HepG2 (cell line): ENCODE measurements around the gene ALOX12. TPM values are rescaled to one million over a fixed set of nuclear protein-coding genes. Genes with fewer than 3 reads are reported as not detected.

Experiments
- ATAC-seq: fragments of 200-7000 bp; cut with Tn5 transposase; 3 replicates; pipeline ENCODE4 v1.9.1; 2020; ENCODE audit warnings: mild to moderate bottlenecking, moderate library complexity
- BruUV-seq: library from RNA; stranded (reverse); fragments of 400-500 nt; replicated peaks from 2 replicates; lab custom pipeline; 2021; lab: Mats Ljungman, UMichigan
- CTCF ChIA-PET: fragments of 300-600 bp; formaldehyde crosslinking; extraction: SDS; loops from one replicate; lab custom pipeline; 2021; ENCODE audit warnings: low total read pairs, inconsistent platforms, low intra/inter-chr PET ratio; lab: Yijun Ruan, JAX
- POLR2A ChIA-PET: fragments of 350-600 bp; sonication (Branson Sonifier 250); formaldehyde crosslinking; loops from one replicate; lab custom pipeline; 2020; ENCODE audit warnings: antibody characterized with exemption, inconsistent platforms; lab: Yijun Ruan, JAX
- DNase-seq: peaks from one replicate; pipeline ENCODE4 v3.0.0-alpha.2; 2015; ENCODE audit warnings: low spot score
- FAIRE-seq: peaks from 3 replicates; lab custom pipeline; 2011; peaks lifted over from hg19 to GRCh38; lab: Jason Lieb, UNC
- H2AFZ ChIP-seq: one replicate; pipeline ENCODE4 v1.6.1; 2011; ENCODE audit warnings: low read length, inconsistent platforms
- H3K27ac ChIP-seq: fragments of 300-600 bp; 3 replicates; pipeline ENCODE4 v1.8.0; 2011; ENCODE audit warnings: mixed run types, mild to moderate bottlenecking, mixed read lengths, low read length, inconsistent platforms; ENCODE audit not compliant: insufficient read depth; ENCODE audit errors: extremely low read length
- H3K27me3 ChIP-seq, 2 experiments: fragments of 200-600 bp in 1 of 2; 2 replicates in 1 of 2; 3 replicates in 1 of 2; pipeline versions ENCODE4 v1.6.0 to v1.8.0; 2011; ENCODE audit warnings: low read length in 2 of 2, mild to moderate bottlenecking in 2 of 2, moderate library complexity in 2 of 2, inconsistent platforms in 1 of 2; ENCODE audit not compliant: insufficient read depth in 2 of 2, control insufficient read depth in 1 of 2
- H3K36me3 ChIP-seq, 2 experiments: fragments of 200-600 bp in 1 of 2; replicated peaks in 1 of 2; 2 replicates in 1 of 2; 3 replicates in 1 of 2; pipeline versions ENCODE4 v1.5.1 to v1.8.0; 2011; ENCODE audit warnings: low read length in 2 of 2, inconsistent platforms in 1 of 2; ENCODE audit not compliant: insufficient read depth in 2 of 2, control insufficient read depth in 1 of 2
- H3K4me1 ChIP-seq: 2 replicates; pipeline ENCODE4 v1.5.1; 2012; ENCODE audit warnings: low read length, inconsistent platforms; ENCODE audit not compliant: insufficient read depth
- H3K4me2 ChIP-seq: 2 replicates; pipeline ENCODE4 v1.6.0; 2011; ENCODE audit warnings: low read depth, low read length, inconsistent platforms
- H3K4me3 ChIP-seq, 3 experiments: fragments of 200-600 bp in 1 of 3; sonication (generic), shearing (Covaris generic) in 1 of 3; replicated peaks in 1 of 3; 2 replicates each; pipeline ENCODE4 v1.5.1; 2011 to 2016; ENCODE audit warnings: low read length in 3 of 3, inconsistent platforms in 2 of 3, low read depth in 2 of 3, mild to moderate bottlenecking in 2 of 3, control low read depth in 1 of 3, mixed read lengths in 1 of 3; ENCODE audit not compliant: insufficient read depth in 1 of 3
- H3K79me2 ChIP-seq: one replicate; pipeline ENCODE4 v1.6.1; 2011; ENCODE audit warnings: low read length, inconsistent platforms; ENCODE audit not compliant: insufficient read depth
- H3K9ac ChIP-seq: 2 replicates; pipeline ENCODE4 v1.6.0; 2011; ENCODE audit warnings: mild to moderate bottlenecking, low read depth, low read length, inconsistent platforms; ENCODE audit not compliant: insufficient read depth
- H3K9me3 ChIP-seq: 2 replicates; pipeline ENCODE4 v1.5.1; 2012; ENCODE audit warnings: mild to moderate bottlenecking, low read length
- H4K20me1 ChIP-seq: 2 replicates; pipeline ENCODE4 v1.6.0; 2011; ENCODE audit warnings: inconsistent platforms, mild to moderate bottlenecking, low read length, moderate library complexity; ENCODE audit not compliant: insufficient read depth
- AGO2 ChIP-seq: fragments of 200-400 bp; formaldehyde crosslinking; optimal IDR thresholded peaks from 2 replicates; pipeline ENCODE3; 2017; ENCODE audit warnings: mild to moderate bottlenecking, low read depth, low read length, moderate library complexity
- FOXK1 ChIP-seq: sonication (generic); formaldehyde crosslinking; IDR thresholded peaks from 2 replicates; pipeline ENCODE4 v1.4.0; 2020; ENCODE audit warnings: low read depth, missing genetic modification reagents, borderline replicate concordance
- NFIC ChIP-seq: IDR thresholded peaks from 2 replicates; pipeline ENCODE4 v1.6.1; 2012; ENCODE audit warnings: mild to moderate bottlenecking, low read length, inconsistent platforms
- POLR2A ChIP-seq, 2 experiments: IDR thresholded peaks; 2 replicates each; pipeline ENCODE4 v1.6.1; 2011; ENCODE audit warnings: low read depth in 2 of 2, low read length in 2 of 2, mild to moderate bottlenecking in 1 of 2, moderate library complexity in 1 of 2; ENCODE audit not compliant: insufficient read depth in 1 of 2
- POLR2G ChIP-seq: fragments of 200-400 bp; formaldehyde crosslinking; IDR thresholded peaks from 2 replicates; pipeline ENCODE4 v1.6.1; 2018; ENCODE audit warnings: mild to moderate bottlenecking, low read depth, low read length, moderate library complexity
- RBFOX2 ChIP-seq: fragments of 200-400 bp; formaldehyde crosslinking; IDR thresholded peaks from 2 replicates; pipeline ENCODE4 v1.6.1; 2017; ENCODE audit warnings: low read depth, mild to moderate bottlenecking, low read length
- SUZ12 ChIP-seq: fragments of 150-350 bp; IDR thresholded peaks from 2 replicates; pipeline ENCODE4 v1.6.1; 2014; ENCODE audit warnings: low read depth, low read length
- ZBTB33 ChIP-seq: sonication (generic); formaldehyde crosslinking; IDR thresholded peaks from 2 replicates; pipeline ENCODE4 v1.4.0; 2020; ENCODE audit warnings: missing genetic modification reagents
- ZNF121 ChIP-seq: sonication (generic); formaldehyde crosslinking; IDR thresholded peaks from 2 replicates; pipeline ENCODE4 v1.5.0; 2020; ENCODE audit warnings: mild to moderate bottlenecking, missing genetic modification reagents
- WGBS: methylation state at CpG from one replicate; pipeline ENCODE4 v1.1.6; 2017; ENCODE audit warnings: low lambda C conversion rate; 5-methylcytosine and 5-hydroxymethylcytosine counted together
- in situ Hi-C: cut with HindIII; loops from 2 replicates; pipeline ENCODE4 v1.10.0; 2017; ENCODE audit warnings: low pct_unique_long_range_greater_than_20kb; ENCODE audit not compliant: extremely low pct_ligation_motif_present
- intact Hi-C: fragments of 100-400 bp; cut with micrococcal nuclease; formaldehyde crosslinking; loops from one replicate; pipeline ENCODE4 v1.10.0; 2022; ENCODE audit not compliant: unreplicated experiment
- polyA plus RNA-seq, 8 experiments: library from polyadenylated mRNA; depleted of rRNA in 3 of 8; stranded (reverse) in 7 of 8; unstranded in 1 of 8; fragments of >200 nt; fragmentation: Illumina TruSeq in 4 of 8; extraction: Trizol in 4 of 8; gene quantifications; 2 replicates each; pipeline versions ENCODE4 v1.2.1 to v1.2.3, GENCODE V29; 2011 to 2016; ENCODE audit warnings: low read depth in 4 of 8, missing spikeins in 1 of 8, mixed read lengths in 1 of 8; ENCODE audit not compliant: insufficient read depth in 1 of 8
- total RNA-seq, 5 experiments: library from RNA; depleted of rRNA; stranded (reverse); fragments of >200 nt; fragmentation: Illumina TruSeq; extraction: Trizol; gene quantifications; 2 replicates each; pipeline ENCODE4 v1.2.3, GENCODE V29; 2016; ENCODE audit warnings: low read depth in 1 of 5

The ALOX12 gene
- total and polyA plus RNA-seq, 2 of the 13 experiments (the other 11 are each of a cell fraction or from before 2014, with no cell fraction given), result not detected

- TF ChIP-seq NFIC (no peak), ZNF121 (0 out of 2 replicates have a peak, but pooled peaks have one; percentile 52)
- Histone ChIP-seq H3K9ac (no peak overlapping the region), H4K20me1 (no peaks in the 10 kb centered on the region), H3K4me1 (peaks cover 37% of the 10 kb centered on the region), H3K36me3 (no peaks in the 10 kb centered on the region), H3K9me3 (no peaks in the 10 kb centered on the region), H3K27ac (peak overlapping the region; percentile 74), H2AFZ (no peak overlapping the region), H3K4me3 (peak overlapping the region in 2 of 3 experiments; percentile 24 to 32; a peak in 3 of 6 replicates), H3K4me2 (peak overlapping the region; percentile 94), H3K79me2 (peaks cover 13% of the 10 kb centered on the region), H3K27me3 (no peaks in the 10 kb centered on the region; a peak in 1 of 5 replicates)
- ChIA-PET POLR2A (interaction anchor here (1.0 kb wide), 1 partner anchor 139 kb away, joined by 8 read pairs; the partner anchor contains the start of gene ASGR1), CTCF (no interaction called here)
- ATAC-seq, result no peak
- FAIRE-seq, result no peak
- intact Hi-C loops (no loop called here), in situ Hi-C loops (loop anchor here (10.0 kb wide), 1 partner anchor 245 kb away; the partner anchor contains the start of gene SLC2A4)
- WGBS, result 90% methylated on average over 5 of the region's 5 CpGs
- BruUV-seq, result no TSS peak
- no peak for DNase-seq
Measured at GRCh38 chr17:7039832-7040231, 44.0 kb downstream of the ALOX12 start.

- in situ Hi-C loops, result loop anchor here (10.0 kb wide), 1 partner anchor 243 kb away; the partner anchor contains the start of gene SLC2A4
- Histone ChIP-seq H3K79me2 (peaks cover 4% of the 10 kb centered on the region), H3K4me3 (no peak overlapping the region), H3K4me1 (peaks cover 50% of the 10 kb centered on the region), H3K27me3 (no peaks in the 10 kb centered on the region; a peak in 1 of 5 replicates), H3K4me2 (no peak overlapping the region), H3K27ac (no peak overlapping the region), H2AFZ (no peak overlapping the region), H3K9ac (no peak overlapping the region), H3K9me3 (no peaks in the 10 kb centered on the region), H3K36me3 (no peaks in the 10 kb centered on the region), H4K20me1 (no peaks in the 10 kb centered on the region)
- 83% methylated on average over 16 of the region's 43 CpGs for WGBS
- no peak for DNase-seq
- BruUV-seq, result no TSS peak
- ChIA-PET POLR2A (no interaction called here), CTCF (no interaction called here)
- ATAC-seq, result no peak
- FAIRE-seq, result no peak
- no peak for TF ChIP-seq FOXK1 (CRISPR knock-in tag)
- 0 out of 4 replicates have a peak, but pooled peaks of 1 of the 2 experiments have one; percentile 26 for TF ChIP-seq POLR2A (IDR thresholded peaks at IDR 0.05; ENCODE audit: insufficient read depth in 1 of 2, low read depth in 2 of 2, low read length in 2 of 2)
- peak; percentile 50; the same call in 1 of the 2 replicates for TF ChIP-seq RBFOX2
- peak; percentile 60 for TF ChIP-seq AGO2
- TF ChIP-seq SUZ12, result no peak
- 0 out of 2 replicates have a peak, but pooled peaks have one; percentile 20 for TF ChIP-seq POLR2G
- TF ChIP-seq ZBTB33 (CRISPR knock-in tag), result peak; percentile 63; the same call in 1 of the 2 replicates
- intact Hi-C loops, result no loop called here
Measured at GRCh38 chr17:7041607-7042500, 46.0 kb downstream of the ALOX12 start.
